GM12801 (cell line): ENCODE data around the gene MYO10.

Experiments
- CTCF ChIP-seq: IDR thresholded peaks from one replicate; pipeline ENCODE4 v1.5.1; 2011; ENCODE audit warnings: control low read depth; ENCODE audit not compliant: insufficient read length; ENCODE audit errors: extremely low read depth

MYO10 gene

GRCh38 chr5:16736158-16736995, 199.7 kb downstream of the MYO10 start:
- TF ChIP-seq CTCF = no peak

GRCh38 chr5:16735101-16736060, 200.7 kb downstream of the MYO10 start:
- TF ChIP-seq CTCF = no peak

DNA sequence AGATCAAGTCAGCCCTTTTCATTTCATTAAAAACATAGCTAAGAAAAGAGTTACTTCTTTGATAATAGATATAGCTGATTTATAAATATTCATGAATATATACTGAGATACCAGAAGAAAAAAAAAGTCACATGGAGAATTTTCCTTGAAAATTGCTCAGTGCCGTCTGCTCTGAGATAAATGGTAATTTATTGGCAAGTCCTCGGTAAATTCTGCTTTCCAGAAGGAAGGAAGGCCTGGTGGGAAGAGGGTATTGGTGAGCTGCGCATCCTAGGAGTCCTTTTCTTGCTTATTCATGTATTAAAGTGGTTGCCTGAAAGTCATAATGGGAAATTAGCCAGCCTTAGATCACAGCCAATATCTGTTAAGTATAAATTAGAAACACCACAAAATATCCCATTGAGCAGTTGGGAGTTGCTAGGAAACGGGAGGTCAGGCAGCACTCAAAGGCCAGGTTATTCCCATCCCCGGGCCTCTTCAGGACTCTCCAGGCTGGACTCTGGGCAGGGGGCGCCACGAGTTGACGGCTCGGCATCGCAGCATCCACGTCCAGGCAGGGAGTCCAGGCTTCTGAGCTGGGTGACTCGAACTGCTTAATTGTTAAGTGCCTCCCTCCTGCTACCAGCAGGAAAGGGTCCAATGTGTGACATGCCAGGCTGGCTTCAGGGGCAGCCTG, 202.6 kb downstream of the MYO10 start:
- TF ChIP-seq CTCF = no peak

DNA sequence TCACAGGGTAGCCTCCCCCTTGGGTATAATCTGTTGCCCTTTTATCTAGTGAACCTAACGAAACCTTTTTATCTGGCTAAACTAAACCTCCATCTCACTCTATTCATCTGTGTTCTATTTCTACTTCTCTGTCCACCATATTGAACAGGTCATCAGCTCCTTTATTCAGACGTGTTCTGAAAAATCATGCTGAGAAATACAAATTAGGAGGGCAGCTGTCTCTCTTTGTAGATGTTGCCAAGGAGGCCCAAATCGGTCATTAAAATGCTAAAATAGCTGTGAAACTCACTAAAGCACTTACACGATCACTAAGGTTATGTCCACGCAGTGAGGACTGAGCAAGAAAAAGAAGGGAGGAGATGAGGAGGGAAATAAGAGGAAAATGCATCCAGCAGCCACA, 203.7 kb downstream of the MYO10 start:
- TF ChIP-seq CTCF = no peak

DNA sequence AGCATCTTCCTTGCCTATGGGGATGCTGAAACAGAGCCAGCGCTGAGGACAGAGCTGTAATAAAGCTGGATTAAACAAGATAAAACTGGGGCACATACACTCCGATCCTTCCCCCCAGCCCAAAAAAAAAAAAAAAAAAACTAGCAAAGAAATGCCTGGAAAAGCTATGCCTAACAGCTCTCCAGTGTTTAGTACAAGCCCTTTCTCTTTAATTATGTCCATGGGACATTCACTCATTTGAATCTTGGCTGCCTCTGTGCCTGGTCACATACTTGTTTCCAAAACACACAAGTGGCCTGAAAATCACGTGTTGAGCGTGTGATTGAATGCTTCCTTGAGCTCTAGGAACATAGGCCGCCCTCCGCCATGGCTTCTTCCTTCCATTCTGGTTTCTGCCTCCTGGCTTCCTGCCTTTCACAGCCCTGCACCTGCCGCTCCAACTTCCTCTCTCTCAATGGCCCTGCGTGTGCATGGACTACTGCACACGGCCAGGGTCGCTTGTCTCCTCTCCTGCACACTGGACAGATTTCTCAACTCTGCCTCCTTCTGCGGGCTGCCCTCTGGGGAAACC, 208.2 kb downstream of the MYO10 start:
- TF ChIP-seq CTCF = no peak

GRCh38 chr5:16726538-16726946, 209.5 kb downstream of the MYO10 start:
- no peak for TF ChIP-seq CTCF
